IMR-90 (cell line): ENCODE data around the gene CLMP. TPM values are rescaled to one million over a fixed set of nuclear protein-coding genes. Genes with fewer than 3 reads are reported as not detected.

Experiments used
- ATAC-seq: fragments of 200-7000 bp; cut with Tn5 transposase; 2 replicates; pipeline ENCODE4 v1.9.1; 2020; ENCODE audit warnings: low read depth, mild to moderate bottlenecking, moderate library complexity
- BruUV-seq: library from RNA; stranded (reverse); fragments of 400-500 nt; replicated peaks from 2 replicates; lab custom pipeline; 2021; lab: Mats Ljungman, UMichigan
- CTCF ChIA-PET: fragments of 300-600 bp; formaldehyde crosslinking; extraction: SDS; loops from one replicate; lab custom pipeline; 2021; ENCODE audit warnings: antibody characterized with exemption; lab: Yijun Ruan, JAX
- POLR2A ChIA-PET: fragments of 300-600 bp; sonication (Branson Sonifier 250); formaldehyde crosslinking; loops from one replicate; lab custom pipeline; 2022; ENCODE audit warnings: antibody characterized with exemption; ENCODE audit not compliant: unreplicated experiment; lab: Charles Lee
- DNase-seq: peaks from one replicate; pipeline ENCODE4 v3.0.0; 2013
- H2AFZ ChIP-seq: replicated peaks from 2 replicates; pipeline ENCODE3; 2013; ENCODE audit warnings: low read length, mild to moderate bottlenecking; ENCODE audit not compliant: poor library complexity
- H2AK5ac ChIP-seq: 2 replicates; pipeline ENCODE4 v1.6.1; 2013; ENCODE audit warnings: low read depth, low read length, inconsistent platforms
- H2AK9ac ChIP-seq: replicated peaks from 2 replicates; pipeline ENCODE3; 2013; ENCODE audit warnings: mild to moderate bottlenecking, low read depth, low read length, moderate library complexity; ENCODE audit not compliant: poor library complexity
- H2BK120ac ChIP-seq: 2 replicates; pipeline ENCODE4 v1.6.1; 2013; ENCODE audit warnings: low read depth, low read length, inconsistent platforms
- H2BK15ac ChIP-seq: 3 replicates; pipeline ENCODE4 v1.6.1; 2013; ENCODE audit warnings: low read depth, low read length, inconsistent platforms
- H2BK20ac ChIP-seq: 2 replicates; pipeline ENCODE4 v1.6.1; 2013; ENCODE audit warnings: low read depth, mild to moderate bottlenecking, inconsistent platforms, low read length, moderate library complexity
- H2BK5ac ChIP-seq: 2 replicates; pipeline ENCODE4 v1.6.1; 2013; ENCODE audit warnings: mild to moderate bottlenecking, low read depth, low read length, inconsistent platforms; ENCODE audit not compliant: poor library complexity, severe bottlenecking
- H3K14ac ChIP-seq: replicated peaks from 2 replicates; pipeline ENCODE4 v1.6.1; 2013; ENCODE audit warnings: low read depth, low read length, inconsistent platforms
- H3K18ac ChIP-seq: 2 replicates; pipeline ENCODE4 v1.6.1; 2013; ENCODE audit warnings: low read depth, low read length, control low read depth
- H3K23ac ChIP-seq: 2 replicates; pipeline ENCODE4 v1.6.1; 2013; ENCODE audit warnings: low read depth, low read length, inconsistent platforms
- H3K27ac ChIP-seq: 2 replicates; pipeline ENCODE4 v1.5.1; 2013; ENCODE audit warnings: mild to moderate bottlenecking, control low read depth, low read length; ENCODE audit not compliant: insufficient read depth
- H3K27me3 ChIP-seq: 2 replicates; pipeline ENCODE4 v1.6.1; 2013; ENCODE audit warnings: low read length; ENCODE audit not compliant: control insufficient read depth, insufficient read depth
- H3K36me3 ChIP-seq: 2 replicates; pipeline ENCODE4 v1.6.1; 2013; ENCODE audit warnings: low read length, mixed read lengths; ENCODE audit not compliant: control insufficient read depth, insufficient read depth
- H3K4ac ChIP-seq: 2 replicates; pipeline ENCODE4 v1.6.1; 2013; ENCODE audit warnings: low read depth, low read length, inconsistent platforms
- H3K4me1 ChIP-seq: 2 replicates; pipeline ENCODE4 v1.6.1; 2013; ENCODE audit warnings: low read length, mixed read lengths; ENCODE audit not compliant: control insufficient read depth, insufficient read depth
- H3K4me2 ChIP-seq: 2 replicates; pipeline ENCODE4 v1.6.1; 2013; ENCODE audit warnings: low read depth, mild to moderate bottlenecking, control low read depth, low read length, moderate library complexity
- H3K4me3 ChIP-seq: 2 replicates; pipeline ENCODE4 v1.5.1; 2013; ENCODE audit warnings: low read depth, mild to moderate bottlenecking, control low read depth, low read length, moderate library complexity; ENCODE audit not compliant: insufficient read depth
- H3K56ac ChIP-seq: 2 replicates; pipeline ENCODE4 v1.6.1; 2013; ENCODE audit warnings: low read length, inconsistent platforms; ENCODE audit not compliant: insufficient read depth; ENCODE audit errors: extremely low read depth
- H3K79me1 ChIP-seq, 2 experiments: 2 replicates each; pipeline ENCODE4 v1.6.1; 2013; ENCODE audit warnings: low read length in 2 of 2, inconsistent platforms in 1 of 2, low read depth in 1 of 2
- H3K9ac ChIP-seq: 2 replicates; pipeline ENCODE4 v1.6.1; 2013; ENCODE audit warnings: low read depth, low read length, control low read depth
- H3K9me1 ChIP-seq: 2 replicates; pipeline ENCODE4 v1.6.1; 2013; ENCODE audit warnings: low read length, inconsistent platforms; ENCODE audit not compliant: insufficient read depth
- H3K9me3 ChIP-seq: 2 replicates; pipeline ENCODE4 v1.6.1; 2013; ENCODE audit warnings: low read length; ENCODE audit not compliant: control insufficient read depth, insufficient read depth
- H4K20me1 ChIP-seq: 2 replicates; pipeline ENCODE4 v1.6.1; 2013; ENCODE audit warnings: low read length, inconsistent platforms; ENCODE audit not compliant: insufficient read depth
- H4K5ac ChIP-seq: 2 replicates; pipeline ENCODE4 v1.6.1; 2013; ENCODE audit warnings: mild to moderate bottlenecking, low read depth, low read length, control low read depth
- H4K8ac ChIP-seq, 2 experiments: 2 replicates each; pipeline ENCODE4 v1.6.1; 2013; ENCODE audit warnings: low read depth in 2 of 2, low read length in 2 of 2, control low read depth in 1 of 2, inconsistent platforms in 1 of 2
- H4K91ac ChIP-seq: 2 replicates; pipeline ENCODE4 v1.6.1; 2013; ENCODE audit warnings: low read depth, low read length, inconsistent platforms; ENCODE audit not compliant: insufficient read depth
- BHLHE40 ChIP-seq: fragments of 150-350 bp; IDR thresholded peaks from 2 replicates; pipeline ENCODE4 v1.6.1; 2016; ENCODE audit warnings: mild to moderate bottlenecking, low read depth, low read length
- CEBPB ChIP-seq: IDR thresholded peaks from 2 replicates; pipeline ENCODE4 v1.6.1; 2012; ENCODE audit warnings: low read depth, low read length, improper control_type of control experiment
- CHD1 ChIP-seq: IDR thresholded peaks from 2 replicates; pipeline ENCODE4 v1.6.1; 2012; ENCODE audit warnings: low read depth, low read length, improper control_type of control experiment
- CTCF ChIP-seq: conservative IDR thresholded peaks from 2 replicates; pipeline ENCODE4 v1.5.1; 2012; ENCODE audit warnings: mild to moderate bottlenecking, low read depth, low read length, improper control_type of control experiment
- ELK1 ChIP-seq: fragments of 150-350 bp; IDR thresholded peaks from 2 replicates; pipeline ENCODE4 v1.6.1; 2016; ENCODE audit warnings: low read depth, mild to moderate bottlenecking, low read length, moderate library complexity, borderline replicate concordance
- FOS ChIP-seq: fragments of 150-350 bp; IDR thresholded peaks from 2 replicates; pipeline ENCODE4 v1.6.1; 2016; ENCODE audit warnings: low read depth, low read length
- MAFK ChIP-seq: IDR thresholded peaks from 2 replicates; pipeline ENCODE4 v1.6.1; 2012; ENCODE audit warnings: low read depth, low read length, improper control_type of control experiment
- MAZ ChIP-seq: IDR thresholded peaks from 2 replicates; pipeline ENCODE4 v1.6.1; 2012; ENCODE audit warnings: low read depth, mild to moderate bottlenecking, low read length, improper control_type of control experiment, moderate library complexity, borderline replicate concordance
- MXI1 ChIP-seq: IDR thresholded peaks from 2 replicates; pipeline ENCODE4 v1.6.1; 2012; ENCODE audit warnings: low read depth, mild to moderate bottlenecking, low read length, moderate library complexity, borderline replicate concordance
- NFE2L2 ChIP-seq: fragments of 150-350 bp; IDR thresholded peaks from 2 replicates; pipeline ENCODE4 v1.6.1; 2016; ENCODE audit warnings: low read depth, mild to moderate bottlenecking, low read length
- POLR2A ChIP-seq: IDR thresholded peaks from 2 replicates; pipeline ENCODE4 v1.6.1; 2012; ENCODE audit warnings: mild to moderate bottlenecking, low read depth, low read length
- RAD21 ChIP-seq: IDR thresholded peaks from 2 replicates; pipeline ENCODE4 v1.6.1; 2012; ENCODE audit warnings: low read length, improper control_type of control experiment
- RCOR1 ChIP-seq: IDR thresholded peaks from 2 replicates; pipeline ENCODE4 v1.6.1; 2012; ENCODE audit warnings: mild to moderate bottlenecking, low read length, improper control_type of control experiment; ENCODE audit not compliant: insufficient replicate concordance
- RFX5 ChIP-seq: IDR thresholded peaks from 2 replicates; pipeline ENCODE4 v1.8.0; 2012; ENCODE audit warnings: low read depth, mild to moderate bottlenecking, low read length, moderate library complexity
- SMC3 ChIP-seq: fragments of 150-350 bp; IDR thresholded peaks from 2 replicates; pipeline ENCODE4 v1.6.1; 2016; ENCODE audit warnings: low read depth, mild to moderate bottlenecking, antibody characterized with exemption, low read length, moderate library complexity
- USF2 ChIP-seq: fragments of 150-350 bp; IDR thresholded peaks from 2 replicates; pipeline ENCODE4 v1.6.1; 2017; ENCODE audit warnings: mild to moderate bottlenecking, antibody characterized with exemption, low read length, low read depth
- WGBS, 2 experiments: methylation state at CpG; one replicate each; pipeline versions ENCODE4 v1.1.5 to v1.1.7; 2013; ENCODE audit warnings: missing lambda C conversion rate in 2 of 2; ENCODE audit not compliant: insufficient read length in 1 of 2; ENCODE audit errors: extremely low coverage in 2 of 2; 5-methylcytosine and 5-hydroxymethylcytosine counted together
- dilution Hi-C: fragments of 300-500 bp; cut with HindIII; formaldehyde crosslinking; loops from one replicate; pipeline ENCODE4 v1.14.3; 2018; ENCODE audit warnings: low sequenced_read_pairs; ENCODE audit not compliant: unreplicated experiment
- in situ Hi-C: fragments of 300-500 bp; cut with MboI; formaldehyde crosslinking; loops from 3 replicates; pipeline ENCODE4 v1.14.3; 2019; ENCODE audit warnings: low sequenced_read_pairs, inconsistent platforms, mixed read lengths
- intact Hi-C: fragments of 100-400 bp; cut with micrococcal nuclease; formaldehyde crosslinking; loops from 2 replicates; pipeline ENCODE4 v1.10.0; 2022
- polyA plus RNA-seq, 3 experiments: library from polyadenylated mRNA; depleted of rRNA; stranded (reverse); fragments of >200 nt; gene quantifications; 2 replicates each; pipeline ENCODE4 v1.2.3, GENCODE V29; 2012; ENCODE audit warnings: low replicate concordance in 1 of 3
- total RNA-seq: library from RNA; depleted of rRNA; stranded (reverse); fragments of >200 nt; gene quantifications from 2 replicates; pipeline ENCODE4 v1.2.3, GENCODE V29; 2012

The CLMP gene
- total and polyA plus RNA-seq, 2 of the 4 experiments (the other 2 are of a cell fraction) = 54.7 to 95.7 TPM

GRCh38 chr11:123144707-123145106, 50.3 kb downstream of the CLMP start:
- Histone ChIP-seq H3K79me1 (peaks cover 39 to 80% of the 10 kb centered on the region in 2 experiments), H3K4me1 (peaks cover 14% of the 10 kb centered on the region), H3K4me2 (no peak overlapping the region), H3K27ac (peak overlapping the region; percentile 32; the same call in 1 of the 2 replicates), H2BK120ac (peak overlapping the region; percentile 54), H3K27me3 (no peaks in the 10 kb centered on the region), H2AFZ (no peak overlapping the region), H3K4ac (peak overlapping the region; percentile 52), H4K8ac (peak overlapping the region in 1 of 2 experiments; percentile 46; a peak in 3 of 4 replicates), H2AK5ac (peak overlapping the region; percentile 15; the same call in 1 of the 2 replicates), H2BK5ac (peak overlapping the region; percentile 20), H2BK20ac (peak overlapping the region; percentile 81), H3K18ac (no peak overlapping the region), H2AK9ac (no peak overlapping the region), H4K20me1 (peaks cover 20% of the 10 kb centered on the region), H3K9me3 (no peaks in the 10 kb centered on the region), H3K23ac (peak overlapping the region; percentile 8; the same call in 1 of the 2 replicates), H4K91ac (peak overlapping the region; percentile 32; the same call in 1 of the 2 replicates), H3K4me3 (no peak overlapping the region), H3K36me3 (peaks cover 51% of the 10 kb centered on the region), H3K56ac (no peak overlapping the region), H4K5ac (no peak overlapping the region), H3K9me1 (peaks cover 47% of the 10 kb centered on the region), H2BK15ac (no peak overlapping the region), H3K9ac (no peak overlapping the region), H3K14ac (no peak overlapping the region)
- no CpG with 5 or more reads among the region's 3 CpGs for WGBS, 2 experiments
- ChIA-PET CTCF (no interaction called here), POLR2A (no interaction called here)
- BruUV-seq = no TSS peak
- intact Hi-C loops = no loop called here
- dilution Hi-C loops = no loop called here
- DNase-seq (no peak), ATAC-seq (no peak)
- in situ Hi-C loops = no loop called here
- TF ChIP-seq RAD21 = no peak
- no peak for TF ChIP-seq SMC3
- TF ChIP-seq RFX5 = no peak
- TF ChIP-seq ELK1 = no peak
- no peak for TF ChIP-seq CTCF
- TF ChIP-seq BHLHE40 = no peak
- TF ChIP-seq CHD1 = no peak
- no peak for TF ChIP-seq FOS
- TF ChIP-seq USF2 = no peak
- TF ChIP-seq POLR2A = no peak
- TF ChIP-seq MAFK = no peak
- no peak for TF ChIP-seq CEBPB
- no peak for TF ChIP-seq MAZ
- TF ChIP-seq NFE2L2 = no peak
- TF ChIP-seq RCOR1 = no peak
- no peak for TF ChIP-seq MXI1
